ENCODE data around the gene VAV3. TPM values are rescaled to one million over a fixed set of nuclear protein-coding genes. Genes with fewer than 3 reads are reported as not detected.

The VAV3 gene
- total RNA-seq, 1 experiment from 2014 or later = 96.6 TPM

DNA sequence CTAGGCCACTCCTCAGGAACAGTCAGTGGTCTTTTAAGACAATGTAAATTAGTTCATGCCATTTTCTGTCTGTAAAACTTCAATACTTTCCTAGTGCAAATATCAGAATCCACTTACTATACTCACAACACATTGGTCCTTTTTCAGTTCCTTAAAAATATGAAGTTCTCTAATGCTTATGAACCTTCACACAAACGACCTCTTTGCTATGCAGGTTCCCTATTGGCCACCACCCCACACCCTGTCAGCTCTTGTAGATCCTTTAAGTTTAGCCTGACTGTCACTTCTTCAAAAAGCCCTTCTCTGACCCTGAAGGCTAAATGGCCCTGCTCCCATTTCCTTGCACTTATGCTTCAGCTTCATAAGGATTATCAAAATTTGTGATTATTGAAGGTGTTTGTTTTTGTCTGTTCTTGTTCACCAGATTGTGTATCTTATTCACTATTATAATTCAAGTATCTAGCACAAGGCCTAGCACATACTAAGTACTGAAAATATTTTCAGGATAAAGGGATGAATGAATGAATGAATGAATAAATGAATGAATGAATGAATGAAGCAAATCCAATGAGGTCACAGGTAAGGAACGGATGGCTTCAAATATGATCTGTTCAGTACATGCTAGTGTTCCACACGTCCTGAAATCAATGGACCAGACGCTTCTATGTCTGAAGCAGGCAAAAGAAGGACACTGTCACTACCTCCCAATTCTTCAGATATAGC is 373.9 kb downstream of the VAV3 start:
- no peak for DNase-seq (ENCODE audit: low read depth)

DNA sequence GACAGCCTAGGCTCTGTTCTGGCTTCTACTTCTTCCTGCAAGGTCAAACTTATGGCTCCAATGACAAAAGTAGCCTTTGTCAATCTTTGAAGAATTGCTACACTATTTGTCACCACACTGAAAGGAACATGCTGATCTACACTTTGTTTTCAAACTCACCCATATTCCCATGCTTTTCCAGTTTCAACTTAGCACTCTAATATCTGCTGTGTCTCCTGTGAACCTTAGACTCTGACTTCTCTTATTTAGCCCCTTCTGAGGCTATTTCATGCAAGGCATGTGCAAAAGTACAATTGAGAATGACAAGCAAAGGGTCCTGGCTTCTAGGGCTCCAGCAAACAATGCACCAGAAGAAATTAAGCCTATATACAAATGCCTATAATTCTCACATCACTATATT is 374.9 kb downstream of the VAV3 start:
- no peak for DNase-seq (ENCODE audit: low read depth)

DNA sequence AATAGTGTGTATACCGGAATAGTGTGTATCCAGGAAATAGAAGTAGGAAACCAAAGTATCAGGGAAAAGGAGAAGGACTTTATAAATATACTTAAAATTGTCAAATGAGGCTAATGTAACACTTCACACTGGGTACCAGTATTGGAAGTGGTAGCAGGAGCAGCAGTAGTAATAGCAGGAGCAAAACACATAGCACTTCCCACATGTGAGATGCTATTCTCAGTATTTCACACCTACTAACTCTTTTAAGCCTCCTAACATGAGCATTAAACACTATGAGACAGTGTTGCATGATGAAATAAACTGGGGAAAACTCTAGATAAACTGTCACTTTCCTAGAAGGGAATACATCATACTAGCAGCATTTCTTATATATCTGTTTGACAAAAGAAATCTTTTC is 376.7 kb downstream of the VAV3 start:
- no peak for DNase-seq (ENCODE audit: low read depth)

DNA sequence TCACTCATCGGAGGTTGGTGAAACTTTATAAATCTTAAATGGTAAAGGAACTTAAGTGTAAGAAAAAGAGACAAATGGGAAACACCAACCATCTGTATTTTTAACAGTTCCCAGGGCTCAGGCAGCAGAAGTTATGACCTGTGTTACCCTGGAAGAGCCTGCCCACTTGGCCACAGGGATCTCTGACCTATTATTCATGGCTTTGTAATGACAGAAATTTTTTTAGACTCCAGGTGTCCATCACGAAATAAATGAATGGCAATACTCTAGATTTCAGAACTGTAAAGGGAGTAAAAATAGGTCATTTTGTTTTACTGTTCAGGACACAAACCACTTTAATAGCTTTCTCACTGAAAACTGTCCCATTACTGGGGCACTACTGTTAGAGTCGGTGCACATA is 389.8 kb downstream of the VAV3 start:
- DNase-seq (ENCODE audit: low read depth) = peak; percentile 80

DNA sequence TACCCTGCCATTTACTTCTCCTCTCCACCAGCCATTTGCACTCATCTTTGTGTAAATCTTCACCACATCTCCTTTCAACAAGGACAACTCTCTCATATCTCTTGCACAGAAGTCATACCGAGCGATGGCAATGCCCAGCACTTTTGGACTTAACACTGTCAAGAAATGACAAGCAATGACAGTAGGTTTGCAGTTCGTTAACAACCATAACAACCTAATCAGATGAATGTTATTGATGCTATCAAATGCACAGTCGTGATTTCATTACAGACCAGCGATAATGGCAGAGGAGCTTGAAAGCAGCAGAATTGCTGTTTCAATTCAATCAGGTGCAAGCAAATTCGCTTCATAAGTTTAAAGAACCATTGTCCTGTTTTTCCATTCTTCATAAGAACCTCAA is 390.9 kb downstream of the VAV3 start:
- no peak for DNase-seq (ENCODE audit: low read depth)

DNA sequence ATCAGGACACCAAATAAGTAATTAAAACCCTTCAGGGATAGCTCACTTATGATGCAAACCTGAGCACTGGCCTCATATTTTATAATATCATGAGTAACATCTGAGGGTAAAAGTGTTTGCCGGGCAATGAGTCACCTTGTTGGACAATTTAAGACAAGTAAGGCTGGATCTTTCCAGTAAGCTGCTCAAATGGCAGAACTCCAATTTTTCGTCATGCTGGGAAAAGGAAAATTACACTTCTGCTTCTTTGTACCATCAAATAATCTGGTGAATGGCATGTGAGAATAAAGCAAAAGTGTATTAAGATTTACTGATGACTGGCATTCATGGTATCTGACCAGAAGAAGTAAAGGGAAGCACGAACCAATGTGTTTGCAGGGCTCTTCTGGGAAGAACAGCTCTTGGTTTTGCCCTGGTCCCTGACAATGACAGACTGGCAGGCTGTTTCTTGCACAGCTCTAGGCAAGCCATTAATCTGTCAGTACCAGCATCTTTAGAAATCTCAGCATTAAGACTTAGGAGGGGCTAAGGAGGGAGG is 392.2 kb downstream of the VAV3 start:
- DNase-seq (ENCODE audit: low read depth) = peak; percentile 97

DNA sequence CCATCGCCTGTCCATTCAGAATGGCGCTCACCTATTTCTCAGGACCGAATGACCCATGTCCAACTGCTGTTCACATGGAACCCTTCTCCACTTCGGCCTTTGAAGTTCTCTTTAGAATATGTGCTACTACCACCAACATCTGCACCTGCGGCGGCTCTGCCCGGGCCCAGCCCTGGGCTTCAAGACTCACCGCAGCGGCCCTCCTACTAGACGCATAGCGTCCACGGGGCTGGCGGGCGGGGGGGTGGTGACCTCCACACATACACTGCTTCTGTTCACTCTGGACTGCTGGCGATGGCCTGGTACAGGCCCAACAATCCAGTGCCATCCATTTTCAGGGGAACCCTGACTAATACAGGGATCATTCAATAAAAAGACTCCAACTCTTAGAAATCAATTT is 394.2 kb downstream of the VAV3 start:
- no peak for DNase-seq (ENCODE audit: low read depth)

DNA sequence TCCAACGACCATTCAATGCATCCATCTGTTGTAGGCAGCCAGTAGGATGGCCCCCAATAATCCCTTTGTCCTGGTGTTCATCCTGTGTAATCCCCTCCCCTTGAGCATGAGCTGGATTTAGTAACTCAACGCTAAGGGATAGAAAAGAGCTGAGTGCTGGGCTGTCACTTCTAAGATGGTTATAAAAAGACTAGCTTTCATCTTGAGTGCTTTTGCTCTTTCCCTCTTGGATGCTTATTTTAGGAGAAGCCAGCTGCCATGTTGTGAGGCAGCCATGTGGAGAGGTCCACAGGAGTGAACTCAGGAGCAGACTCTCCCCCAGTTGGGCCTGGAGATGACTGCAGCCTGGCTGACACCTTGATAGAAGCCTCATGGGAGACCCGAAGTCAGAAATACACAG is 401.5 kb downstream of the VAV3 start:
- no peak for DNase-seq (ENCODE audit: low read depth)

DNA sequence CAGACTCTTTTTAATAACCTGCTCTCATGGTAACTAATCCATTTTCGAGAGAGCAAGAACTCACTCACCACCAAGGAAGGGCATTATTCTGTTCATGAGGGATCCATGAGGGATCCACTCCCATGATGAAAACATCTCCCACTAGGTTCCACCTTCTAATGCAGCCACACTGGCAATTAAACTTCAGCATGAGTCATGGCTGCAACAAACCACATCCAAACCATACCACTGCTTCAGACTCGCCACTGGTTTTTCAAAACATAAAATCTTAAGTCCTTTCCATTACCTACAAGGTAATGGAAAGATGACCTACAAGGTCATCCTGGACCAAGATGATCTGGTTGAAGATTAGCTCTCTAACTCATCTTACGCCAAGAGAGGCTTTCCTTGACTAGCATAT is 405.1 kb downstream of the VAV3 start:
- peak; percentile 82 for DNase-seq (ENCODE audit: low read depth)

DNA sequence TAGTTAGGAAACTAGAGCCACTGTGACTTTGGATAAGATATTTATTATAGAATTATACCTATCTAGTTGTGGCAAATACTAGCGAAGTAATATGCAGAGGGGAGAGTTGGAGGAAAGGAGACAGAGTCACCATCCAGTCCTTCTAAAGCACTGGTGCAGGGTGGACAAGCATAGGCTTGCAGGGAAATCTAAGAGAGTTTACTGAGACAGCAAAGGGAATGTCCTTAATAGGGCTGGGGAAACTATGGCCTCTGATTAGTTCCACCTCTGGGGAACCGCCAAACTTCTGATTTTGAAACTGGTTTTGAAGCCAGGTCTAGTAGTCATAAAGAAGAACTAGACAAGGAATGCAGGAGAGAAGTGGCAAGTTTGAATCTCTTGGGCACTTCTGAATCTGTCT is 407.9 kb downstream of the VAV3 start:
- DNase-seq (ENCODE audit: low read depth) = no peak

DNA sequence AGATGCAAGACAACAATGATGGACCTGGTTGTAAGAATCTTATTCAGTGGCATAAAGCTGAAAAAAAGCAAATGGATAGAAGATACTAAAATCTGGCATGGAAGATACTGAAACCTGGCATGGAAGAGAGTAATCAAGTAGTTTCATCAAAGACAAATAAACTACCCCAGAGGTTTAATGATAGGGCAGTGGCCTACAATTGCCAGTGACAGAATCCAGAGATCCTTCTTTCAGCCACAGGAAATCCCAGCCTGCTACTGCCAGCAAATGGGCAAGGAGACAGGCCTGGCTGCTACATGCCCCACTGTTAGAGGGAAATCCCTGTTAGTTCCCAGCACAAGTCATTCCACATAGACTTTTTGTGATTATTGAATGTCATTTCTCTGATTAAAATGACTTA is 409.4 kb downstream of the VAV3 start:
- DNase-seq (ENCODE audit: low read depth) = no peak

DNA sequence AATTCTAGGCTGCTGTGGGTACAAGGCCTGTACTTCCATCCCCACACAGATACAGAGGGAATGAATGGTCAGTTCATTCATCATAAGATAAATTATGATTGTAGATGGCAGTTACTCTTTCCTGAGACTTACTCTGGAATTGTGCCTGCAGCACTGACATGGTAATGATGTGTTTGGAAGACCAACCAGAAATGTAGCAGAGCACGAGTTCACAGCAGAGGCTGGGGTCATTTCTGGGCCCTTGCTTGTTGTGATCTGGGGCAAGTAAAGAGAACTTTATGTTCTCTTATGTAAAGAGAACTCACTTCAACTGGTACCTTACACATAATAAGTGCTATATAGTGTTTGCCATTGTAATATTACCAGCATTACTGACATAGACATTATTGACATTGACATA is 412.2 kb downstream of the VAV3 start:
- no peak for DNase-seq (ENCODE audit: low read depth)

DNA sequence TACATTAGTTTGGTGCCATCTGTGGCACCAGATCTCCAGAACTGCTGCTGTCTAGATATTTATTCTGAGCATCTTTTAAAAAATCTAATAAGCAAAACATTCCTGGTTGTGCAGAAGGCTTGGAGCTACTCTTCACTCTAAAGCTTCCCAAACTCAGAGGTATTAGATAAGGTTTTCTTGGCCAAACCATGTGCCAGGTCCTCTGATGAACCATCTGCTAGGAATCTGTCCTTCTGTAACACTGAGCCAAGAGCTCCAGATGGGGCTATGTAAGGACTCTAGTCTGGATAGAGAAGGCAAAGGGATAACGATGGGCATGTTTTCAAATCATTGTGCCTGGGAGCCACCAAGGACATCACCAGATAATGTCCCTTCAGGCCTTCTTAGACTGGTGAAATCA is 413.5 kb downstream of the VAV3 start:
- DNase-seq (ENCODE audit: low read depth) = no peak

DNA sequence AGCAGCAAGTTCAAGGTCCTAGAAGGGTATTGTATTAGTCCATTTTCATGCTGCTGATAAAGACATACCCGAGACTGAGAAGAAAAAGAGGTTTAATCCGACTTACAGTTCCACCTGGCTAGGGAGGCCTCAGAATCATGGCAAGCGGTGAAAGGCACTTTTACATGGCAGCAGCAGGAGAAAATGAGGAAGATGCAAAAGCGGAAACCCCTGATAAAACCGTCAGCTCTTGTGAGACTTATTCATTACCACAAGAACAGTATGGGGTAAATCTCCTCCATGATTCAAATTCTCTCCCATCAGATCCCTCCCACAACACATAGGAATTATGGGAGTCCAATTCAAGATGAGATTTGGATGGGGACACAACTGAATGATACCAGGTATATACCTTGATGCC is 414.6 kb downstream of the VAV3 start:
- DNase-seq (ENCODE audit: low read depth) = no peak

DNA sequence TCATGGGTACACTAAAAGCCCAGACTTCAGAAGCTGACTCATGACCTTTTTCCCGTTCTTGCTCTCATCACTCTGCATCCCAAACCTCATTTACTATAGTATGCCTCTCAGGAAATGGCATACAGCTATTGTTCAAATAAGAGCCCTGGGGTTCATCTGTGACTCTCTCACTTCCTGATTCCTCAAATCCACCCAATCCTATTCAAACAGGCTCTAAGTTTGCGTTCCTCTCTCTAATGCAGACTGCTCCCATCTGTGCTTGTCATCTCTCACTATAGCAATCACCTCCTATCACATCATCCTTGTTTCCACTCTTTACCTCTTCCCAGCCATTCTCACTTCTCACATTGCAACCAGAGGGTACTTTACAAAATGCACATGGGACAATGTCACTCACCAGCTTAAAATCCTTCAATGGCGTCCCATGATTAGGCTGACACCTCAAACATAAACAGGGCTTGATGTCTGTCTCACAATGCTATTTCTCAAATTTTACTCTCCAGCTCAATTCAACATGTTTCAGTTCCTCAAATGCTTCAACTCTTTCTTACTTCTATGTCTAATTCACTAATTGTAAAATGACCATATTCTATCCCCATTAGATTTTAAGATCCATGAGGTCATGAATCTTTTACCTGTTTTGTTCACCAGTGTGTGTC is 415.7 kb downstream of the VAV3 start:
- no peak for DNase-seq (ENCODE audit: low read depth)

DNA sequence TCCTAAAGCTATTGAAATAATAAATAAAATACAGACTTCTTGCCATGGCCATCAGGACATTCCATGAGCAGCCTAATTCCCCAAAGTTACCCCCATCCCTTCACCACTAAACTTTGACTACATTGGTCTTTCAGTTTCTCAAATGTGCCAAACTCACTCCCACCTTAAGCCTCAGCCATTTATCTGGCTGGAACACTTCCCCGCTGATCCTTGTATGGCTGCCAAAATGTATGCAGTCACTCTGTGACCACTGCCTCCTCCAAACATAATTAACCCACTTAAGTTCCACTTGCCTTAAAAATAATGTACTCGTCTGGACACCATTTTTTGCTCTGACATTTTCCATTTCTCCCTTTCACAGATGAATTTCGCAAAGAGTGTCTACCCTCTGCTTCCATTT is 416.7 kb downstream of the VAV3 start:
- DNase-seq (ENCODE audit: low read depth) = no peak

DNA sequence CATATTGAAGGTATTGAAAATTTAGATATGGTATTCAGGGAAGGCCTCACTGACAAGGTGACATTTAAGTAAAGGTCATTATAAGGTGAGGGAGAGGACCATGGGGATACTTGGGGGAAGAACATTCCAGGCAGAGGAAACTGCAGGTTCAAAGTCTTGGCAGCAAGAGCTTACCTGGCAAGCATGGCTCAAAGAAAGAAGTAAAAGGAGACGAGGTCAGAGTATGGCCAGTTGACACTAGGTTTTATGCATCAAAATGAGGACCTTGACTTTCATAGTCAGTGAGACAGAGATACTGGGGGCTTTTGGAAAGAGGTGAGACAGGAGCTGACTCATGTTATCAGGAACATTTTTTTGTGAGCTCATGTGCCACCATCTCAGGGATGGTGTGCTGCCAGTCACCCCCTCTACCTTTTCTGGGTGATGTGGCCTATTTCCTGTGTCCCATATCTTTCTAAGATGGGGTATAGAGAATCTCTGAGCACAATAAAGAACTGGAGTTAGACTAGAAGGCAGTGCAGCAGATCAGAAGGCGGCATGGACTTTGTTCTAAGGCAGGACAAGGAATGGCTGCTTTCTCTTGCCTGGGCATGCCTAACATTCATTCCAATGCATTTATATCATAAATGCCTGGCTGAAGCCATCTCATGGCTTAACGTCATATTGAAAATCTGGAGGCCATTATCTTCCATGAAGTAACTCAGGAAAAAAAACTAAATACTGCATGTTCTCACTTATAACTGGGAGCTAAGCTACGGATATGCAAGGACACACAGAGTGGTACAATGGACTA is 417.4 kb downstream of the VAV3 start:
- DNase-seq (ENCODE audit: low read depth) = no peak

DNA sequence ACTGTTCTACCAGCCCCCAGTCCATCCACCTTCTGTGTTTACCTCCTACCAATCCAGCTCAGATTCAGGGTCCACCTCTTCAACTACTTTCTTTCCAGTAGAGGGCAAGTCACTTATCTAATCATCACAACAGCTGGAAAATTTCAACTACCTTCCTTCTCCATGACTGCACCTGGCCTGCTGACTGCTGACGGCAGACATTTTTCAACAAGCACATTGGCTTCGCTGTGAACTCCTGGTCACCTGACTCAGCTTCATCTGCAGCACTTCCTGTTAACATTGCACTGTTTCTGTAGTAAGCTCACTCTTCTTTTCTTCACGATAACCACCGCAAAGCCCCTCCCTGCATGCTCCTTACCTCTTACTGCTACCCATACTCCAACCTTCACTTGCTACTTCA is 418.4 kb downstream of the VAV3 start:
- no peak for DNase-seq (ENCODE audit: low read depth)

DNA sequence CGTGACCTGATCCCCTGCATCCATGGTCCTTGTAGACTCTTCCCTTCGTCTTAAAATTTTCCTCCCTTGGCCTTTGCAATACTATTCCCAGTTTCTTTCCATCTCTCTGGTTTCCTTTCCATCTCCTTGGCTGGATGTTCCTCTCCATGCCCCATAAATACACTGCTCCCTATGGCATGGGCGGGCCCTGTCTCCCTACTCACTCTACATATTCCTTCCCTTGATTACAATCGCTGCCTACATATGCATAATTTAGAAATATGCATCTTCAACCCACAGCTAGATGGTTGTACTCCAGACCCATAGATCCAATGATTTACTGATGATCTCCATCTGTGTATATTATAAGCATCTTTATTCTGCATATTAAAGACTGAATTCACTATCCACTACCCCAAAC is 419.1 kb downstream of the VAV3 start:
- no peak for DNase-seq (ENCODE audit: low read depth)

DNA sequence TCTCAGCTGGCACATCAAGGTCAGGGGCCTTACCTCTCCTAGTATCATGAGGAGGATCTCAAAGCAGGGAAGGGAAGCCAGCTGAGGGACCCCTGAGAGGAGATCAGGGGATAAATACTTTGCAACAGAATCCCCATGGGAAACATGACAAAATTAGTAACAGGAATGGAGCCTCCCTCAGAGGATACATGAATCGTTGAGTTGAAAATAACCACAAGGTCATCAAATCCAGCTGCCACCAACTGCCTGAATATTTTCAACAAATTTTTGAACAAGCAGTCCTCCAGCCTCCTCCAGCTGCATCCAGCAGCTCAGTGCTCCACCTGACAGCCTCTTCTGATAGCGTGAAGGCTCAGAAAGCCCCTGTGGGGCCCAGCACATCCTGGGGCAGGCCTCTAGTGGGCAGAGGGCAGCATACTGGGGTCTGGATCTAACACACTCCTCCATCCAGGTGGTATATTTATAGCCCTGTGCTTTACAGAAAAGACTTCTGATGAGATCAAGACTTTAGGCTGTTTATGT is 419.9 kb downstream of the VAV3 start:
- no peak for DNase-seq (ENCODE audit: low read depth)

DNA sequence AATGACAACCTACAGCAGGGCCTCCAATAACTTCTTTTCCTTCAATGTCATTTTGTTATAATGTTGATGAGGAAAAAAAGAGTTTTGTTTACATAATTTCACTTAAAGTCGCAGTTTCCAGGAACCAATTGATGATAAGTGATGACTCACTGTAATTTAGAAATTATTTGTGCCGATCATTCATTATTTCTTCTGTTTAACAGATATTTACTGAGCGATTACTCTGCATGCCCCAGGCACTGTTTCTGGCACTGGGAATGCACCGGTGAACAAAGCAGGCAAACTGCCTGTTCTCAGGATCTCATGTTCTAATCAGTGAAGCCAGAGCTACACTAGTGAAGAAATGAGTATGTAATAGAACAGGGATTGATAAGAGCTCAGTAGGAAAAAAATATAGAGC is 420.7 kb downstream of the VAV3 start:
- no peak for DNase-seq (ENCODE audit: low read depth)

DNA sequence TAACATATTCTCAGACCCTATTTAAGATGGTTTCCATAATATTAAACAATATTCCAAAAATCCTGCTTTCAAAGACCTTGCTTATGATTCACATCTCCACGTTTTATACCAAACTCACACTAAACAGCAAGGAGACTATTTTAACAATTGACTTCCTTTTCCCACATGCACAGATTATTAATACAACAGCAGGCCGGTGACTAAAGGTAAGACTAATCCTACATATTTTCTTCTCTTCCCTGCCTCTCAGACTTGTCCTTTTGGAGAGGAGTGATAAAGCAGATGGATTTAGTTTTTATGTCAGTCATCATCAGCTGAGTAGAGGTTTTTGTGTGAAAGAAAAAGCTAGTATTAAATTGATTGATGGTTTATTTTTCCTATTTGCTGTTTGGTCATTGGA is 423.6 kb downstream of the VAV3 start:
- DNase-seq (ENCODE audit: low read depth) = no peak

DNA sequence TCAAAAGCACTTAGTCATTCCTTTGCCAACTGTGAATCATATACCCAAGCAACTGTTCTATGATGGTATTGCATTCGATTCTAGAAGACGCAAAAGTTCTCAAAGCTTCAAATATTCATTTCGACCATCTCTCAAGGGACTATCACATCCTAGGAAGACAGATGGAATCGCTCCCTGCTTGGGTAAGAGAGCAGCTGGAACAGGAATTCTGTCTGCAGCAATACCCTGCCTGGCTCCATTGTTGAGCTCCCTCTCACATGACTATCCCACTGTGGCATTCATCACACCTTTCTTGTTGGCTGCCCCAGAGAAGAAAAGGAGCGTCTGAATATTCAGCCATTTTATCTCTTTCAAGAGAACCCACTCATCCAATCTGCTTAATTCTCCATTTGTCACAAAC is 426.5 kb downstream of the VAV3 start:
- no peak for DNase-seq (ENCODE audit: low read depth)
